Stimulated activated CD8-positive, alpha-beta memory T cell treated with anti-CD3 and anti-CD28 coated beads, Interleukin-12 subunit alpha, Interleukin-12 subunit beta, amount 100 ng/mL, for 1 hour (primary cell): ENCODE data around the gene AUTS2.

Experiments
- DNase-seq: peaks from one replicate; pipeline ENCODE4 v3.0.0-alpha.2; 2020; ENCODE audit warnings: low read depth

AUTS2 gene

DNA sequence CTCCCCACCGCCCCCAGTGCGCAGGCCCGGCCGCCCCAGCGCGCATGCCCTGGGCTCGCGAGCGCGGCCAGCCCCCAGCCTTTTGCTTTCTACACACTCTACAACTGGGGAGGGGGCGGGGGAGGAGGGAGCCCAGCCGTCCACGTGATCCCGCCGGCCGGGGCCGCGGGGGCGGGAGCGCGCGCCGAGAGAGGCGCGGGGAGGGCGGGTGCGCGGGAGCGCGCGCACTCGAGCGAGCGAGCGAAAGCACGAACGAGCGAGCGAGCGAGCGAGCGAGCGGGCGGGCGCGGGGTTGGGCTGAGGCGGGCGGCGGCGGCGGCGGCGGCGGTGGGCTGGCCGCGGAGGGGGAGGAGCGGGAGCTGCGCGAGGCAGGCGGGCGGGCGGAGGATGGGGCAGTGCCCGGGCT lies at the start of gene AUTS2:
TSS of gene AUTS2 (plus strand) at position 395 of the 406 bp plus-strand sequence. CDS start 1,179 bp downstream, outside the sequence.
- no peak for DNase-seq

- no peak for DNase-seq
Observed at GRCh38 chr7:69550991-69551390, 47.3 kb upstream of the AUTS2 start.

DNA sequence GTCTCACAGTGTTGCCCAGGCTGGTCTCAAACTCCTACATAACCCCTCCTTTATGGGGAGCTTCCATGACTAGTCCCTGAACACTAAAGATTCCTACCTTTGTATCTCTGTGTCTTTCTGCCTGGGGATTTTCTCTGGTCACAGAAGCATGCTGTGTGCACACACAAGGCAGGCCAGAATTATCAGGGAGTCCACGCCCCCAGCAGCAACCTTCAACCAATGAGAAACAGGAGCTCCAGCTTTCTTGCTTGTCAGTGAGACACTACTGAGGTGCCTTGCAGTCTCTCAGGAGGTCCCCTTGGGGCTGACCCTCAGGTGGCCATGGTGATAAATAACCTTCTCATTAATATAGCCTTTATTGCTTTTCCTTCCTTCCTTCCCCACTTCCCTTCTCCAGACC lies 45.1 kb upstream of the AUTS2 start:
- no peak for DNase-seq

DNA sequence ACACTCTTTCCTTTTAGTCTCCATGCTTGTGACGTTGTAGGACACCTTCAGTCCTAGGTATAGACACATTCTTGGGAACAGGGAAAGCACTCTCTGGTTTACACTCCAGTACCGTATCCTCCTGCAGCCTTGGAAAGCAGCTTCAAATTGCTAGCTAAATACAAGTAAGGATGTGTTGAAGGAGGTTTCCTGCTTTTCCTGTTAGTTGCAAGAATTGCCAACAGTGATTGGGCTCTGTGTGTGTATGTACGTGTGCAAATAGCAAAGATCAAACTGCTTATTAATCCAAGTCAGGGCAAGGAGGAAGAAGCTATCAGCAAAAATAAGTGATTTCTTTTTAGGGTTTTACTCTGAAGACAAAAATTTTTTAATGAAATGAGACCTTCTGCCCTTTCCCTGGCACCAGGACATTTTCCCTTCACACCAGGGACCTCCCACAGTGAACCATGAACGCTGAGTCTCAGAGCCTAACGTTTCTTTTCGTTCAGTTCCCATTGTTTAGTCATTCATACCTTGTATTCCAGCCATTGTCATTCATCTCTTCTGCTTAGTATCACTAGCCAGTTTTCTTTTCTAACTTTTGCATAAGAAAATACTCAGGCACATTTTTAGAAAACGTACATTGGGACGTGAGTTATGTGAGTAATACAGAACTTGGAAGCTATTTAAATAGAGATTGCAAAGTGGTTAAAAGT lies 36.9 kb upstream of the AUTS2 start:
- no peak for DNase-seq

DNA sequence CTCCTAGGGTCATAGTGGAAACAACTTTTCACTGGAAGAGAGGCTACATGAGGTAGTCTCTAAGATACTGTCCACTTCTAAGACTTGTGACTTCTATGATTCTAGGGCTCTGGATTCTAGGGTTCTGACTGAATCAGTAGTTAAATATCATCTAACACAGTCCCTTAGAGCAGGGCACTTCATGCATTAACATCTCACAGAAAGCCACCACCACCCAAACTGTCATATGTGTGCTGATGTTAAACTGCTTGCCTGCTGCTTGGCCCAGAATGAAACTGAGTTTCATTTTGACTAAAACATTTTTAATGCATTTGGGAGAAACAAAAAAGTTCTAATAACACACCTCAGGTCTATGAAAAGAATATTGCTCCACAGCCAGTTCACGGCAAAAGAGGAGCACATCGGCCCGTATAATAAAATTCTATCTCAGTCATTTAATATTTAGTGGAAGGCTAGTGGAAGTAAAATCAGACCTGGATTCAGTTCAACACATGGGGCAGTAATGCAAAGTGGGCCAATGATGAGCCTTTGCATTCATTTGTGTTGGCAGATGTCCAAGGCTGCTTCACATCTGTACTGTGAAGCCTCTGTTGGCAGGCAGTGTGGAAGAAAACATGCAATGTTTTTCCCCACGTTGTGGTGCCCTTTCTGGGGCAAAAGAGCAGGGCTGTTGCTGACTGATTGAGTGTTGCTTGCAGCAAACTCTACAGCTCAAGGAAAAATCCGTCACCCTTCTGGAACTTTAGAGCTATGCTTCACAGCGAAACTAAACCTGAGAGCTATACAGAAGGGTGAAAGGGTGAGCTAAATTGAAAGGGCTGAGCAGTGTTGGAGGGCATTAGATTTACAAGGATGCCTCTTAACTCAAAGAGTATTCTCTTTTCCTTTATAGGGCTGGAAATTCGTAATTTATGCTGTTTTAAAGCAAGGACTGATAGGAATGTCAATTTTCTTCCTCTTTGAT lies 33.5 kb upstream of the AUTS2 start:
- DNase-seq = no peak

GRCh38 chr7:69567800-69568199 lies 30.5 kb upstream of the AUTS2 start:
- no peak for DNase-seq

- DNase-seq = no peak
Observed at GRCh38 chr7:69568266-69568665, 30.0 kb upstream of the AUTS2 start.

DNA sequence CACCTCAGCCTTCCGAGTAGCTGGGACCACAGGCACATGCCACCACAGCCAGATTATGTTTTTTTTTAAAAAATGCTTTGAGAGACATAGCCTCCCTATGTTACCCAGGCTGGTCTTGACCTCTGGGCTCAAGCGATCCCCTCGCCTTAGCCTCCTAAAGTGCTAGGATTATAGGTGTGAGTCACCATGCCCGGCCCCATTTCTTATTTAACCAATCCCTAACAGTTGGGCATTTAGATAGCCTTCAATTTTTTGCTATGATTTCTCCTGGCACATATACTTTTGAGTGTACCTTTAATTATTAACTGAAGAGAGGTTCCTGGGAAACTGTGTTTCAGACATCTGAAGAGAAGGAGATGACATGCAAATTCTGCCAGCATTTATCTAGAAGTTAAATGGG lies 22.6 kb upstream of the AUTS2 start:
- DNase-seq = no peak

DNA sequence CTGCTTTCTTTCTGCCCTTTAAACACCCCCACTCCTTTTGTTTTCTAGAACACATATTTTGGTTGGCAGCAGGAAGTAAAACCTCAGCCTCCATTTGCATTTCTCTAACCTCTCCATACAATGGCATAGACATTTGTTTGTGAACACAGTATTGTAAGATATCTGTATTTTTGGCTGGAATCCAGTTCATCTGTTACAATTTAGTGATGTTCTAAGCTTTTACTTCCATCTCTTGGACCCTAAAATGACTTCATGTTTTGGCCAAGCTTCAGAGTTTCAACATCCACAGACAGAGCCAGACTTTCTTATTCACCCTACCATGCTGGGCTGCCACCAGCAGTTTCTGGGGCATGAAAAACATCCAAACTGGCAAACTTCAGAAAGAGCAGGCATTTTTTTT lies 21.1 kb upstream of the AUTS2 start:
- no peak for DNase-seq

DNA sequence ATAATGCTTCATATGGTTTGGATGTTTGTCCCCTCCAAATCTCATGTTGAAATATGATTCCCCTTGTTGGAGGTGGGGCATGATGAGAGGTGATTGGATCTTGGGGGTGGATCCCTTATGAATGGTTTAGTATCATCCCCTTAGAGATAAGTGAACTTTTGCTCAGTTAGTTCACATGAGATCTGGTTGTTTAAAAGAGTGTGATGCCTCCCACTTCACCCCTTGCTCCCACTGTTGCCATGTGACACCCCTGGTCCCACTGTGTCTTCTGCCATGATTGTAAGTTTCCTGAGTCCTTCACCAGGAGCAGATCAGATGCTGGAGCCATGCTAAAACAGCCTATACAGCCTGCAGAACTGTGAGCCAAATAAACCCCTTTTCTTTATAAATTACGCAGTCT lies 13.1 kb upstream of the AUTS2 start:
- DNase-seq = no peak

DNA sequence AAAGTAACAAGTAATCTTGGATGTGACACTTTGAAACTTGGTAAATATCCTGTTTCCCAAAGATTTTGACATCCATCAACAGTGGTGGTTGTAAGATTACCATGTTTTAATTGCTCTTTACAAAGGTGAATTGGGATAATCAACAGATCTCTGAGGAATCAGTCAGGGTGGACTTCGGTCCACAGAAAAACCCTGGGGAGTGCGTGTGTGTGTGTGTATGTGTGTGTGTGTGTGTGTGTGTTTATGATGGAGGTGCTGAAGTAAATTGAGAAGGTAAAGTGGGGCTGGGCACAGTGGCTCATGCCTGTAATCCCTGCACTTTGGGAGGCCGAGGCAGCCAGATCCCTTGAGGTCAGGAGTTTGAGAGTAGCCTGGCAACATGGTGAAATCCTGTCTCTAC lies 12.0 kb upstream of the AUTS2 start:
- DNase-seq = no peak

DNA sequence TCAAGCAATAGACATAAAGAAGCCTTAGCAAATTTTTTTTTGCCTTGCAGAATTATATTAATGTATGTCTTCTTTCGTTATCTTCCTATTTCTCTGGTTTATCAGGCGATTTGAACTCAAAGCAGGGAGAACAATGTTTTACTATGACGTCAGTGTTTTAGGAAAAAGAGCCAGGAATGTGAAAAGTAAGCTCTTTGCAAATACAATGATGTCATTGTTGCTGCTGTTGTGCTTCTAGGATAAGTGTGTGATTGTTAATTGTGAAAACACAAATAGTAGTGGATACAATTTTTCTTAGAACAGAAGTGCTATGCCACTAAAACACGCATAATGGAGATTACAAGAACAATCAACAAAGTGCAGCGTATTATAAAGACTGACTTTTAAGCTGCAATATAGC lies 9.5 kb upstream of the AUTS2 start:
- DNase-seq = no peak

DNA sequence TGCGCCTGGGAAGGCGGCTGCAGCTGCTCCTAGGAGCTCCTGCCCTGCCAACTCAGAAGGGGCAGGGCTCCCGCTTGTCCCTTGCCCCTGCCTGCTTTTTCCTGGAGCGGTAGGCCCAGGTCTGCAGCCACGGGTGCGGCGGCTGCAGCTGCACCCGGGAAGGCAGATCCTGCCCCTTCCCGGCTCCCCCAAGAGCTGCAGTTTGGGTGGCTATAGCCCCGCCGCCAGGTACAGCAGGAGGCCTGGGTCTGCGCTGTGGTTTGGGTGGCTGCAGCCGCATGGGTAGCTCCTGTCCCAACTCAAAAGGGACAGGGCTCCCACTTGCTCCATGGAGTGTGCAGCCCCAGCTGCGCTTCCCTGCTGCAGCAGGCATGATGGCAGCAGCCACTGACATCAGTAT lies 6.5 kb upstream of the AUTS2 start:
- DNase-seq = no peak

GRCh38 chr7:69593511-69593910 lies 4.8 kb upstream of the AUTS2 start:
- DNase-seq = no peak

GRCh38 chr7:69595415-69595814 lies 2.9 kb upstream of the AUTS2 start:
- DNase-seq = no peak

GRCh38 chr7:69596056-69596455 lies 2.2 kb upstream of the AUTS2 start:
- DNase-seq = no peak

DNA sequence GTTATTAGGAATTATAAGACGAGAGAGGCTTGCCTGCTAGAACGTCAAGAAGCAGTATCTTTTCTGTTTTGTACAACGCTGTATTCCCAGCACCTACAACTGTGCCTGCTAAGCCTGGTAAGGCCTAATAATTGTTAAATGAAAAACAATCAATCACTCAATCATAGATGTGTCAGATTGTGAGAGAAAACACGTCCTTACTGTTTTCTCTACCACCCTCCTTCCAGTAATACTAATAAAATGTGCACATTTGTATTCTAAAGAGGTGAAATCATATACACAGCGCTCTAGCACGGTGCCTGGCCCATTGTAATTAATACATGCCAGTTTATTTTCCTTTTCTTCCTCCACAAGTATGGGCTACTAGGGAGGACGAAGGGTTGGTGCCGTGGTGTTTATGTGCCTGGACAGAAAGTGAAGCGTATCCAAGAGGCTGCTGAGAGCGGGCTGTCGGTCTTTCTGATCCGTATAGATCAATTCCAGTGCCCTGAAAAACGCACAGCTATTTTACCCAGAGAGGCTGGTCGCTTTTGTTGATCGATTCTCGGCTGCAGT lies 1.5 kb upstream of the AUTS2 start:
- no peak for DNase-seq

DNA sequence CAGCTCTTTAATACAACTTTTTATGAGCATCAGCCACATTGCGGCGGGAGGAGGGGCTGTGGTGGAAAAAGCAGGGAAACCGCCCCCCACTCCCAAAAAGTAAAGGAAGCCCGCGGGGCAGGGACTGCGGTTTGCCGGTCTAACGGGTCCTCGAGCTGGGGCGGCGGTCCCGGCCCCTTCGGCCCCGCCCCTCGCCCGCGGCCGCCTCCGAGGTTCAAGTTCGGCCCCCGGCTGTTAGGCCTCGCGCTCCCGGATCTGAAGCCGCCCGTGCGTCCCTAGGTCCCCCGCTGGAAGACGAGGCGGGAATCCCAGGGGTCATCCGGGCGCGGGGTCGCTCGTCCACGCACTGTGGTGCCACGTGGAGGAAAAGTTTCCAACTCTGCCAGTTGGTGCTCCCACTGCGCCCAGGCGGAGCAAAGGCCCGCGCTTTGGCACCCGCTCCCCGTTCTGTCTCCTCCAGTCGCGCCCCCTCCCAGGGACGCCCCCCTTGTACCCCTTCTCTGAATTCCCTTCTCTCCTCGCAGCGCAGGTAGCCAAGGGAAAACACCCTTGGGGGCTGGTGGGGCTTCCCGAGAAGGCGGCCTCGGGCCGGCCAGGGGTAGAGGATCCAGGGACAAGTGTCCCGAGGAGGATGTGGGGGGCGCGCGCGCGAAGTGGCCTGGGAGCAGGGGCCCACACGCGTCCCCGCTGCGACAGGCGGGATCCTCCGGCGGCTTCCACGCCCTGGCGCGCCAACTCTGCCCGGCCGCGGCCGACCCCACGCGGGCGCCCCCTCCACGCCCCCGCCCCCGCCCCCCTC lies 798 bp upstream of the AUTS2 start:
- no peak for DNase-seq

- DNase-seq = no peak
Observed at GRCh38 chr7:69598487-69599285, 411 bp downstream of the AUTS2 start.

GRCh38 chr7:69599286-69599954 lies 1.1 kb downstream of the AUTS2 start:
- no peak for DNase-seq
